ENCODE data around the gene DCC.

The DCC gene

GRCh38 chr18:53126210-53126609 is 786.2 kb downstream of the DCC start:
- no peak for DNase-seq

DNA sequence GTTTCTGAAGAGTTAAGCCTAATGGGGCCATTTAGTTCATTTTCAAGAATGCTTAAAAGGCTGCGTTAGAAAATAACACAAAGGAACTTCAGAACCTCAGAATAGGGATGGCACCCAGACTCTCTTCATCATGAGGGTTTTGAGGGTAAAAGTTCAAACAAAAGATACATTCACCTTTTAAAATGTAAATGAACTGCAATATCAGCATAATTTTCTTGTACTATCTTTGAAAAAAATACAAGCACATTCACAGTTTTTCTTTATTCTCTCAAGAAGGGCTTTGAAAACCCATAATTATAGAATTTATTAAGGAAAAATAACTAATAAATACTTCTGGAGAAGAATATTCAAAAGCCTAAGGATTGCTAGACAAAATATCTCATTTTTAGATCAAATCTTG is 791.0 kb downstream of the DCC start:
- DNase-seq, result no peak

DNA sequence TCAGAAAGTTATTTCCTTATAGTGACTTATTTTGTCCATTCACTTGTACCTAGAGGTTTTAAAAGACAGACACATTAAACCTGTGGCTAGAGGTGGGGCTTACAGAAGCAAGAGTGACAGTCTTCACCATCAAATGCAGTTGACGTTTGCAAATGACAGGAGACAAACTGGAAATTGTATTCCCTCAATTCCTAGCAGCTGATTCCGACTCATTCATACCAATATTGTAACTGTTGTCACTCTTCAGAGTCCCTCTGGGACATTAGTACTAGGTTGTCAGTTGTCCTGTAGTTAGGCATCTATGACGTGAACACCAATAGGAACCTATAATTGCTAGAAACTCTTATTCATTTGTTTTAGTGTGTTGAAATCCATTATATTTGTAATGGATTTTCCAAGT is 794.7 kb downstream of the DCC start:
- no peak for DNase-seq

- no peak for DNase-seq
Observed at GRCh38 chr18:53135654-53136053, 795.7 kb downstream of the DCC start.

DNA sequence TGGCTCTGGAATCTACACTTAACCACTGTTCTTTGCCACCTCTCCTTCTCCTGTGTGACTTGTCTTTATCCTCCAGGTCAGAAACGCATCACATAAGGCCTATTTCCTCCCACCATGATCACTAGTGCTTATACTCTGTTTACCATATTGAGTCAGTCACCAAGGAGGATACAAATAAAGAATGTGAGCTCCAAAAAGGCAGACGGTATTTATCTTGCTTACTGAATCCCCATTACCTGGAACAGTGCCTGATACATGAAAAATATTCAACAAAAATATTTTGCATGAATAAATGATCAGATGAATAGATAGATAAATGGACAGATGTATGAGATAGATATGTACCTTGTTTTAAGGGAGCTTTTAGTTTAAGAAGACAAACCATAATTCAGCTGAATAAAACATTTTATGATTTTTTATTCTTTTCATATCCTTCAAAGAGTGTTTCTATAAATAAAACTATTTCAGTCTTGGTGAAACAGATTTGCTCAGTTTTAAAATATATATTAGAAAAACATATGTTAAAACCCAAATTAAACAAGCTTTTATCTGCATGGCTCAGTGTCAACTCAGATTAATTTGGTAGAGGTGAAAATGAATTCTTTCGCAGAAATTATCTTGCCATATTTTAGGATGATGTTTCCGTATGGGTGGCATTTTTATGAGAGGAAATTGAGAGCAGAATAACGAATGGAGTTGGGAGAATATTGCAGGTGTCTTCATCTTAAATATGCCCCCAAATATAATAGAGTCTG is 799.9 kb downstream of the DCC start:
- DNase-seq, result no peak

GRCh38 chr18:53142005-53142404 is 802.0 kb downstream of the DCC start:
- DNase-seq, result no peak

- peak; percentile 40 for DNase-seq
Observed at GRCh38 chr18:53147472-53147871, 807.5 kb downstream of the DCC start.

GRCh38 chr18:53148123-53148522 is 808.1 kb downstream of the DCC start:
- DNase-seq, result peak; percentile 91

GRCh38 chr18:53152476-53152875 is 812.5 kb downstream of the DCC start:
- no peak for DNase-seq

GRCh38 chr18:53153281-53153680 is 813.3 kb downstream of the DCC start:
- no peak for DNase-seq

GRCh38 chr18:53153800-53154199 is 813.8 kb downstream of the DCC start:
- no peak for DNase-seq

GRCh38 chr18:53165770-53166169 is 825.8 kb downstream of the DCC start:
- DNase-seq, result no peak

GRCh38 chr18:53169346-53169745 is 829.3 kb downstream of the DCC start:
- DNase-seq, result no peak

DNA sequence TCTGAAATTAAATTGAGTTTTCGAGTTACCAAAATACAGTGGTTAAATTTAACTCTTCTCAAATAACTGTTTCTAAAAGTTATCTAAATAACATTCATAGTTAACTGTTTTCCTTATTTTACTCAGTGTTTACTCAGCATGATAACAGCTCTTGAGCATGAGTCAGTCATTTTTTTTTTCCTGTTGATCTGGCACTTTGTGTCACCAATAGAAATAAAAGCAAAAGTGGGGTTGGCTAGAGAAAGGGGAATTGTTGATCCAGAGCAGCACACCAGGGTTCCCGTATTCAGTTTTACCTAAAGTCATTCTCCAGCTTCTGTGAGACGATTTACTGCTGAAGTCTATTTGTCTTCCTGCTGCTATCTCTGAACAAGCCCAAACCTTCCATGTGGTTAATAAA is 851.6 kb downstream of the DCC start:
- DNase-seq, result no peak

GRCh38 chr18:53193870-53194269 is 853.9 kb downstream of the DCC start:
- no peak for DNase-seq

DNA sequence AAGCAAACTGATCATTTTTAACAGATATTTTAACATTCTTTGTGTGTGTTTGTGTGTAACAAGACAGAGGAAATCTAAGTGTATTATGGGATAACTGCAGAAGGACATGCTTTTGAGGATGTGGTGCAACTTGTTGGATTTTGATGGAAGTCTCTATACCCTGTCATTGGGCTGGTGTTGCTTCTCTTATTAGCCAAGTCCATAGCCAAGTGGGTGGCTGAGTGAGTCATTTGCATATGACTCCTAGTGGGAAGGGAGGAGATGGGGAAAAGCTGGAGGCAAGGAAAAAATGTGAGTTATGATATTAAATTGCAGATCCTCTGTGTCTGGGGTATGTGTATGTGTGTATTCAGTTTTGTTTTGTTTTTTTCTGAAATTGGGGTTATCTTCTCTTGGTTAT is 879.9 kb downstream of the DCC start:
- DNase-seq, result no peak

DNA sequence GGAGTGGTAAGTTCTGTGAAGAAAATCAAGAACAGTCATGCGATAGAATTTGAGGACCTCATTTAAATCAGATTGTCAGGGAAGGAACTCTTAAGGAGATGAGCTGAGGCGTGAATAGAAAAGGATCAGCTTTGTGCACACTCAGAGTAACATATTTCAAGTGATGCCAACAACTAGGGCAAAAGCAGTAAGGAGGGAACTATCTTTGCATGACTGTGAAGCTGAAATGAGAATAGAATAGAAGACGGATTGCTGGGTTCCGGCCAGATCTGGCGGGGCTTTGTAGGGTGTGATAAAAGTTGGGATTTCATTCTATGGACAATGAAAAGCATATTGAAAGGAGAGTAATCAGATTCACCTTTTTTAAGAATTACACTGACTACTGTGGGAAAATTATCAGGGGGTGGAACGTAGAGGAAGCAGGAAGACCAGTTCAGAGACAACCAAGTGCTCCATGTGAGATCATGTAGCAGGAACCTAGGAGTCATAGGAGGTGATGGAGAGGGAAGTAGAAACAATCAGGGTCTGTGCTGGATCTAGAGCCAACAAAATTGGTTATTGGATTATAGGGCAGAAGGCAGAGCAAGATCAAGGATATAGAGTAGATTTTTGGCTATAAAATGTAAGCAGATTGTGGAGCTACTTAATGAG is 884.3 kb downstream of the DCC start:
- no peak for DNase-seq

DNA sequence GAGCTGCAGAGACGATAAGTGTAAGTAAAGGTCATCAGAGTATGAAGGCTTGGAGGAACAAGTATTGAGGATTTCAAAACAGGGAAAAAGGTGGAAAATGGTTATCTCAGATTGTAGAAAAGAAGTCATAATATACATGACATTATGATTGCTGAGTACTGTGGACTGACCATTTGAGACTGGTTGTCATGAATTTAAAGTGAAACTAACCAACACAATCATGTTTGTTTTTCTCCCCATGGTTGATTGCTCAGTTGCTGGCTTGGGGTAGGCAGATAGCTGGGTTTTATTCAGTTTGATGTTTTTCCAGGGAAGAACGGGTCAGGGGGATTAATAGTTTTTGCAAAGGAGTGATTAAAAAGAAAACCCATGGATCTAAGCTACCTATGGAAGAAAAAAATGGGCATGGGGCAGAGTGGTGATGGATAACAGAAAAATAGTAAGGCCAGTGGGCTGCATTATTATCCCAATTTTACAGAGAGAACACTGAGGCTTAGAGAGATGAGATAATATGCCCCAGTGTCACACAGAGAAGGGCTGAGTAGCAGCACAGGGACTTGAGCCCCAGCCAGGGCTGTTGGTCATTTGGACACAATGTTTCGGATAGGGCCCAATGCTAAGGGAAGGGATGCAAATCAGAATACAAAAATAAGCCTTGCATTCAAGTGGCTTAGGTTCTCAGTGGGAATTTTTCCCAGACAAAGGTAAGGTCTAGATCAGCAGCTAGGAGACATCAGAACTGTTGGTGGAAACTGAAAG is 885.7 kb downstream of the DCC start:
- DNase-seq, result no peak

DNA sequence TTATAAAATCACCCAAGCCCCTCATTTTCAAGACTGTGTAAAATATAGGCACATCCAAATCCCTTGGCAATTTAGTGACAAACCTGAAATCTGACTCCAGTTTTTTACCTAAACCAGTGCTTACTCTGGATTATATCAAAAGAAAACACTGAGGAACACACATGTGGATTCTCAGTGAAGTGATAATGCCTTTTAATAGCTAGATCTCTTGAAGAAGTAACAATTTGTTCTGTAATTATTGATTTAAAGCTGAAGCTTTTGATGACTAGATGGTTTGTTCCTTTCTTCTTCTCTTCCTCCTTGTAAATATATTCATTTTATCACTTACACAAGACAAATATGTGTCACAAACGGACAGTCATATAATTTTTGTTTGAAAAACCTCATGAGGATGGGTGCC is 894.6 kb downstream of the DCC start:
- no peak for DNase-seq

DNA sequence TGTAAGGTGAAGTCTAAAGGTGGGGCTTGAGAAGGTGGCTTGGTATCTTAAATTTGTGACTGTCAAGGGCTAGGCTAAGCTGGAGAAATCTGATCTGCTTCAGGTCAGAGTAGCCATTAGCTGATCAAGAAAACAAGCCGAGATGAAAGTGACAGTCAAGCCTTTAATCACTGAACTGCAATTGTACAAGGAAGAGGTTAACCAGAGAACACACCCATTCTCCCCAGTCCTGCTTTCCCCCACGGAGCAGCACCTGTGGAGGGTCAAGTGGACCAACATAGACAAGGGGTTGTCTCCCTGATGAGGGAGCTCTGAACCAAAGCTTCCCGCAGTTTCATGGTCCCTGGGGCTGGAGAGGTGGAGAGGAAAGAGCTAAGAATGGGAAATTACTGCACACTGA is 901.2 kb downstream of the DCC start:
- no peak for DNase-seq

DNA sequence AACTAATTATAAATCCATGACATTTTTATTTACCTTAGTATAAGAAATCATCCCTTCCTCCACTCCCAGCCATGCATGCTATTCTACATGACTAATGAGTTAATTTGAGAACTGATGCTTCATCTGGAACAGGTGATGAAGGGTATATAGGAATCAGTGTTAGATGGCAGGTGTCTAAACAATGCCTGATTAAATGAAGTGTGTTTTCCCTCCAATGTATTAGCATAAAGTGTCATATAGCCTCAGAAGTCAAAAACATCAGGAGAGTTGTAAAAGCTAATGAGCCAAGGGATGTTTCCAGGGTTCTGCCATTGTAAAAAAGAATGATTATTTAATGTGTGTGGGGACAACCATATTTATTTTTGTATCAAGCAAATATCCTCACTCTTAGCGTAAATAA is 913.8 kb downstream of the DCC start:
- no peak for DNase-seq

DNA sequence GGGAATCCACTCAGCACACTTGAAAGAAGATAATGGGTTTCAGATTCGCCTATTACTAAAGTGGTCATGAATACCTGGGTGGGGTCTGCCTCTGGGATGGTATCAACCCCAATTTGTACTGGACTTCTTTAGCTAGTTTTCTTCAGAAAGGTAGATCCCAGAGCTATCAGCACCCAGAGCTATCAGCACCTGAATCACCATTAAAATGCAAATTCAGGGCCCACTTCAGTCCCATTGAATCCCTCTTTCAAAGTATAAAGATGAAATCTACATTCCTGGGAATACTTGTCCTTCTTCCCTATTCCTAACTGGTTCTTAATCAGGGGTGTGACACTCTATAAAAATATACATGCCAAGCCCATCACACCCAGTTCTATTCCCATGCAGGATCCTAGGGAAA is 914.3 kb downstream of the DCC start:
- no peak for DNase-seq

DNA sequence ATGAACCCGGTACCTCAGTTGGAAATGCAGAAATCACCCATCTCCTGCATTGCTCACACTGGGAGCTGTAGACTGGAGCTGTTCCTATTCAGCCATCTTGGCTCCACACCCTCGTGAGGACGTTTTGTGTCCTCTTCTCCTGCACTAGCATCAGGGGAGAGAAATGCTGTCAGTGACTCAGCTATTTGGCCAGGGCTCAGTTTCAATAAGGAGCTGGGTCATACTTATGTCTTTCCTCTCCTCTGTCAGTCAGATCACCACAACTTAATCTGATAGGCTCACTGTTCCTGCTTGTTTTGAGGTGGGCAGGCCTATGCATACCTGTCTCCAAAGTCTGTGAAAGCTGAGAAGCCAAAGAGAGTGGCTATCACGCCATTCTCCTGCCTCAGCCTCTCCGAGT is 921.2 kb downstream of the DCC start:
- no peak for DNase-seq

DNA sequence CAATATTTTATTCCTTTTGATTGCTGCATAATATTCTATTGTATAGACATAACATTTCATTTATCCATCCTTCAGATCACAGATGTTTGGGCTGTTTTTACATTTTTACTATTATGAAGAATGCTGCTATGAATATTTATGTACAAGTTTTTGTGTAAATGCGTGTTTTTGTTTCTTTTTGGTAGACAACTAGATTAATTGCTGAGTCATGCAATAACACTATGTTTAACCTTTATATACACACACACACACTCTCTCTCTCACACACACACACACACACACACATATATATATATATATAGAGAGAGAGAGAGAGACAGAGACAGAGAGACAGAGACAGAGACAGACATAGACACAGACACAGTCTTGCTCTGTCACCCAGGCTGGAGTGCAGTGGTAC is 926.9 kb downstream of the DCC start:
- DNase-seq, result no peak
